Bladder microvascular endothelial cell (primary cell): ENCODE results near the gene HOPX. TPM values are rescaled to one million over a fixed set of nuclear protein-coding genes. Genes with fewer than 3 reads are reported as not detected.

Experiments
- total RNA-seq: library from RNA; depleted of rRNA; stranded (reverse); fragments of >200 nt; gene quantifications from 2 replicates; pipeline ENCODE4 v1.2.3, GENCODE V29; 2014

The HOPX gene, protein sequence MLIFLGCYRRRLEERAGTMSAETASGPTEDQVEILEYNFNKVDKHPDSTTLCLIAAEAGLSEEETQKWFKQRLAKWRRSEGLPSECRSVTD
- 0.13 and 1.1 TPM in 2 replicates for total RNA-seq

DNA sequence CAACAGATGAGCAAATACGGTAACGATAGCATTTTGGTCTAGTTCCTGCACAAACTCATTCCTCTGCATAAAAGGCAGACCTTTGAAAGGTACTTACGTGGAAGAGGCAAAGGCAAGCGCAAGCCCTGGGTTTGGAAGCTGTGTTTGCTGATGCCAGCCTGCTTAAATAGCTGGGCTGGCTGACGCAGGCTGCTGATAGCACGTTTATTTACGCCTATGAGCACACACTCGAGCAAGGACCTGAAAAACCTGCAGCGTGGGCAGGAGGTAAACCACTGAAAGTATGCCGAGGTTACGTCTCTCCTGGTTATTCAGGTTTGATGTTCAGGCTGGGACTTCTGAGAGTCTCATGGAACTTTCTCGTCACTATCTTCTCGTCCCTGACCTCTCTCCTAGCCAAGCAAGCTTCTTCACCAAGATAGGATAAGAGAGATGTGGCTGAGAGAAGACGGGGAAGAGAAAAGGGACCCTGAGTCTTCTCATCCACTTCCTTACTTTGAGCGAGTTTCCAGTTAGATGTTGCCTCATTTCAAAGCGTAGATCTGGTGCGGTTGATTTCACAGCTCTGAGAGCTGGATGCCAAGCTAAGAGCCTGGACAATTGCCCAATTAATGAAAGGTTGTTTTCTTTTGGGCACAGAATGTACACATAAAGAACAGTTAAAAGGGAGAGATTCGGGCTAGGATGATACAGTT, at the start of gene HOPX:
Gene HOPX, minus strand, starts transcription at position 139 of the 695 bp plus-strand sequence. CDS start 23,480 bp downstream, outside the sequence.

Other genes starting within 250 kb of the HOPX start
- 7.9 and 17.4 TPM in 2 replicates for gene PPAT, start 245.7 kb downstream of the HOPX start, total RNA-seq
- 14.4 and 33.7 TPM in 2 replicates for gene PAICS, start 245.0 kb downstream of the HOPX start, total RNA-seq
- gene SRP72, start 213.7 kb downstream of the HOPX start, total RNA-seq, result 41.9 and 97.6 TPM in 2 replicates
- gene ARL9, start 175.5 kb downstream of the HOPX start, total RNA-seq, result 0.13 TPM in 1 of 2 replicates, not detected in the other
- not detected in 2 replicates for gene SPINK2, start 140.4 kb upstream of the HOPX start, total RNA-seq
- gene REST, start 226.6 kb upstream of the HOPX start, total RNA-seq, result 15.1 and 33.0 TPM in 2 replicates